HG03571 (cell line): ENCODE measurements around the gene SLC7A6OS.
A peak's percentile ranks its signal among the peaks of the same experiment; 100 is the strongest.

Source experiments
- ATAC-seq: cut with Tn5 transposase; IDR thresholded peaks from one replicate; pipeline ENCODE4 v1.9.1; 2021; ENCODE audit not compliant: unreplicated experiment

The SLC7A6OS gene

DNA sequence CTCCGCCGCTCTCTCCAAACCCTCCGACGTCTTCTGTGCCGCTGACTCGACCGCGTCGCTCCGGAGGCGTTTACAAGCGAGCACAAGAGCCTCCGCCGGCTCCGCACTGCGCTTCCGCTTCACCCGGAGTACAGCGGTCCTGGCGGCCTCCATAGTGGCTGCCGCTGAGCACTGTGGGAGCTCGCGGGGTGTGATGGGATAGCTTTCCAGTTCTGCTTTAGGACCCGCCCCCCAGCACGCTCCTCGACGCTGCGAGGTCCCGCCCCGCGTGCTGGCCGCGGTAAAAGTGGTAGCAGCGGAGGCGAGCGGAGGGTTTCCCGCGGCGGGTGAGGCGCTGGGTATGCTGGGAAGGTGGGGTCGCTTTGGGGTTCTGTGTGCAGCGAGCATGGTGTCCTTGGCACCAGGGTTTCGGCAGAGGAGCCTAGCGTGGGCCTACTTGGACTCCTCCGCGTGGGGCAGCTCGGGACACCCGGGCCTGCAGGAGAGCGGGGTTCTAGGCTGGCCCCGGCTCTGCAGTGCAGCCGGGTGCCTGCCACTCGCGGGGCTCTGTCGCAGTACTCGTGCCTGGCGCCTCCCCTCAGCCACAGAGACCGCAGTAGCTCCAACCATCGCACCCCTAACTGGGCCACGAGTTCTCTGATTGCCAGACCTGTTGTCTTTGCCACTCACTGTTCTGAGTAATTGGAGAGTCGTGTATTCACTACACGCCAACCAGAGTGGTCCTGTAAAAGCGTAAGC is at the start of gene SLC7A6OS, which contains the start of gene PRMT7:
SLC7A6OS (minus strand) TSS at position 173 of the 738 bp plus-strand sequence; CDS start at position 153, 20 bp downstream.
PRMT7 (plus strand) TSS at position 246 of the 738 bp plus-strand sequence. CDS start 4,961 bp downstream, outside the sequence.
- ATAC-seq = peak; percentile 97

DNA sequence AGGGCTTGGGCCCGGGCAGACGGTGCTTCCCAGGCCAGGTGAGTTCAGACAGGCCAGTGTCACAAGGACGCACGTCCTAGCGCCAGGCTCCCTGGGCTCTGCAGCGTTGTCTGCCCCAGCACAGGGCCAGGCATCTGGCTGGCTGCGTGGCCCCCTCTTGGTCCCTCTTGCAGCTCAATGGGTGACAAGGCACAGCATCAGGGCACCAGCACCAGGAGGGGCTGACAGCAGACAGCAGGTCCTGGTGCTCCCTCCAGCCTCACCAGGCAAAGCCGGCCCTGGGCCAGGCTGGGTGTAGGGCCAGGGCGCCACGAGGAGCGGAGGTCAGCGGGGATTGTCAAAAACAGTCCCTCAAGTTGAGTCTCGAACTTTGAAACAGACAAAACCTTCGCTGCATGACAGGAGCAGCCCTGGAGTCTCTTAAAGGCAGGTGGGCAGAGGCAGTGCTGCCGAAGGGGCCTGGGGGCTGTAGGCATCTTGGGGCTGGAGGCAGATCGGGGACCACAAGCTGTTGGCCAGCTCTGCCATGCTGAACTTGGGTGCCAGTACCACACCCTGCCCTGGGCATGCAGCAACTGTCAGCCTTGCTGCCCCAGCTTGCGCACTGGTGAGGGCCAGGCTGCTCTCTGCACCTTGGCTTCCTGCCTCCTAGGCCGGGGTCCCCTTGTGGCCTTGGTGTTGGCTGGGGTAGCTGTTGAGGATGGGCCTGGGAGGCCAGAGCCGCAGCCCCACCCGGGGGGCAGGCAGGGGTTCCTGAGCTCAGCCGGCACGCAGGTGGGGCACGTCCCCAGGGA is 48.8 kb upstream of the SLC7A6OS start:
- no peak for ATAC-seq

DNA sequence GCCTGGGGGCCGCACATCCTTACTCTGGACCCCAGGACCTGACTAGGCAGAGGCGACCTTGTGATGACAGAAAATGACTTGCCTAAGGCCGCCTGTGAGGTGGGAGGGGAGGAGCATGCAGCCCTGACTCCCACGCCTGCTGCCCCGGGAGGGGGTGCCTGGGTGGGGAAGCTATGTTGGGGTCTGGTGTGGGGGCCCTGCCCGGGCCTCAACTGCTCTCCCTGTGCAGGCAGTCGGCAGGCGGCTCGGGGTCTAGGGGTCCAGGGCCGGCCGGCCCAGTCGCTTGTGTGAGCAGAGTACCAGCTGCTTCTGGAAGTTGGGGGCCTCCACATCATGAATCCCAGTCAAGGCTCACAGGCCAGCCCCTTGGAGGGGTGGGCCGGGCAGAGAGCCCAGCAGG is 48.2 kb upstream of the SLC7A6OS start:
- ATAC-seq = no peak

DNA sequence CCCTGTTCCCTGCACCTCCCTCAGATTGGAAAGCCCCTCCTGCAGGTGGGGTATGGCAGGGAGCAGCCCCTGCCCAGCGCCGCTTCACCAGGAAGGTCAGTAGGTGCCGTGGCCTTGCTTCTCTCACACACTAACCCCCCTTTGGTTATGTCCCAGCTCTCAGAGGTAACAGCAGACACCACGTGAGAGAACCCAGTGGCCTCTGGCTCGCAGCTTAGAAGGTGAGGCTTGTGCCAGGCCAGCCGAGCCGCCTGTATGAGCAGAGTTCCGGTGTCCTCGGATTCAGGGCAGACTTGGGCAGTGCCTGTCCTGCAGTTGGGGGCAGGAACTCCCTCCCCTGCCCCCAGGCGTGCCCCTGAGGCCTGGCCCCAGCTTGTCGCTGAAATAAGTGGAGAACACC is 47.2 kb upstream of the SLC7A6OS start:
- no peak for ATAC-seq

DNA sequence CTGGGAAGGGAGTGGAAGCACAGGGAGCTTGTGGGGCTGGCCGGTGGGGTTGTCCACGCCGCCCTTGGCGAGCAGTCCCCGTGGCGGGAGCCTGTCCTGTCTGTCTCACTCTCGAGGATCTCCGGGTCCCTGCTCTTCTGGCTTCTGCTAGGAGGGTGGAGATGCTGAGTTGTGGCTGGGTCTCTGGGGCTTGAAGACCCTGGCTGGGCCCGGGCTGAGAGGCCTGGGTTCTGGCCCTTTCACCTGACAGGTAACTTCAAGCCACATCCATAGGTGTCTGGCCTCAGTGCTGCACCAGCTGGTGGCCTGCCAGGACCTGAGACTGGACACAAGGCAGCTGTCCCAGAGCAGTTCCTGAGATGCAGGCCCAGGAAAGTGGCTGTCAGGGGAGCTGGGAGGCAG is 46.8 kb upstream of the SLC7A6OS start:
- ATAC-seq = no peak

DNA sequence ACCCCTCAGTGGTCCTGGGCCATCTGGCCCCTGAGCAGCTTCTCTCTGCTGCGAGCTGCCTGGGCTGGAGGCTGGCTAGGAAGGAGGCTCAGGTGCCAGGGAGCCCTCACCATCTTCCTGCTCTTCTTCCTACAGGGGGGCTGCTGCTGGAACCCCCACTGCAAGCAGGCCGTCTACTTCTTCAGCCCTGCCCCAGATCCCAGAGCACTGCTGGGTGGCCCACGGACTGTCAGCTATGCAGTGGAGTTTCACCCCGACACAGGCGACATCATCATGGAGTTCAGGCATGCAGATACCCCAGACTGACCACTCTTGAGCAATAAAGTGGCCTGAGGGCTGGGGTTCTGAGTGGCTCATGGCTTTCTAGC is 46.2 kb upstream of the SLC7A6OS start:
- no peak for ATAC-seq

DNA sequence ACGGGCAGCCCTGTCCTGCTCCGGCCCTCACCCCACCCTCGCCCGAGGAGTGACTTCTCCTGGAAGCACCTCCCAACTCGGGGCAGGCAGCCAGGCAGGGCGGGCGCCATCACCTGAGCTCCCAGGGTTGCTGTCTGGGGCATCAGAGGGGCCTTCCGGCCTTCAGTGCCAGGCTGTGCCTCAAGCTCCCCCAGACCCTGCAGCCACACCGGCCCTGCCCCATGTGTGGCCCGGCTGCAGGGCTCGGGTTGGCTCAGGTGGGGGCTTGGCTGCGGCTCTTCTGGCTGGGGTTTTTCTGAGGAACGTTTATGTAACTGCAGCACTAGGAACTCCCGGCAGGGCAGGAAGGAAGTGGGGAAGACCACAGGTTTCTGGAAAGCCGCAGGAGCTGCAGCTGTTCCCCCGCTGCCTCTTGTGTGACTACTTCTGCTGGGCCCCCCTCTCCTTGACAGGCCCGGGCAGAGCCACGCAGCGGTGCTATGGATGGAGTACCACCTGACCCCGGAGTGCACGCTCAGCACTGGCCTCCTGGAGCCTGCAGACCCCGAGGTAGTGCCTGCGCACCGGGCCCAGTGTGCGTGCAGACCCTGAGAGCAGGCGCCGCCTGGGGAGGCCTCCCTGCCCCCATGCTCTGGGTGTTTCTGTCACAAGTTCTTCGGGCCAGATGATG is 45.6 kb upstream of the SLC7A6OS start:
- ATAC-seq = peak; percentile 67

DNA sequence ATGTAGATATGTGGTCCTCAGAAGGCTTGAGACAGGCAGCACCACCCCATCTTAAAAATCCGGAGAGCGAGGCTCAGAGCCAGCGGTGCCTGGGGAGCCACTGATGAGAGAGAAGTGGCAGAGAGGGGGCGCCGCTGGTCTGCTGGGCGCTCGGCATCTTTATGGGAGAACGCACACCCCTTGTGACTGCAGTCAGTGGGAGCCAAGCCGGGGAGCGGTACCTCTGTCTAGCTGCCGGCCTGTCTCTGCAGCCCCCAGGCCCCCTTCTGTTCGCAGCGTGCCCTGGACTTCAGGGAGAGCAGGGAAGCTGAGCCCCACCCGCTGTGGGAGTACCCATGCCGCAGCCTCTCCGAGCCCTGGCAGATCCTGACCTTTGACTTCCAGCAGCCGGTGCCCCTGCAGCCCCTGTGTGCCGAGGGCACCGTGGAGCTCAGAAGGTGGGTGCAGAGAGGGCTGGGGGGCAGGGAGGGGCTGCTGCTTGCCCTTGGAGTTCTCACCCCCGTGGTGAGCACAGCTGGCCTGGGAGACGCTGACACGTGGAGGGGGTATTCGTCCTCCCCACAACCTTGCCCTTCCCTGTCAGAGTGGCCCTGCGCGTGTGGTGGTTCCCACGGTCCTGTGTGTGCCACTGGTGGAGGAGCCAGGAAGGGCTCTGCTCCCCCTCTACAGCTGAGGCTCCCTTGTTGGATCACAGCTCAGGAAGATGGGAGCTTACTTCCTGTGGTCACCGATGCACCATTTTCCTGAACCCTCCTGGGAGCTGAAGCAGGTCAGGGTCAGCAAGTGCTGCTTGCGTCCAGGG is 44.9 kb upstream of the SLC7A6OS start:
- ATAC-seq = no peak

DNA sequence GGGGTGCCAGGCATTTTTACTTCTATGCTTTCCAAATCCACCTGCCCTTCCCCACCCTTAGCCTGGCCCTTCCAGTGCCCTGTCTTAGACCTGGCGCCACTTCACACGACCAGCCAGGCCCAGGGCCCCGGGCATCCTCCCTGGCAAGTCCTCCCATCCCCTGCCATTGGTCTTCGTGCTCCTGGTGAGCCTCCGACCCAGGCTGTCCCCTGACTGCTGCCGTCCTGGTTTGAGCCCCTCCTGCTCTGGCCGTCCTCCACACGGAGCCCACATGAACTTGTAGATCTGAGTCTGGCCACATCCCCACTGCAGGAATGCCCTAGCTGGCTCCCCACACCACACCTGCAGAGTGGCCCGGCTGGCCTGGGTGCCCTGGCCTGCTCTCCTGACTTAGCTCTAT is 44.1 kb upstream of the SLC7A6OS start:
- ATAC-seq = no peak

DNA sequence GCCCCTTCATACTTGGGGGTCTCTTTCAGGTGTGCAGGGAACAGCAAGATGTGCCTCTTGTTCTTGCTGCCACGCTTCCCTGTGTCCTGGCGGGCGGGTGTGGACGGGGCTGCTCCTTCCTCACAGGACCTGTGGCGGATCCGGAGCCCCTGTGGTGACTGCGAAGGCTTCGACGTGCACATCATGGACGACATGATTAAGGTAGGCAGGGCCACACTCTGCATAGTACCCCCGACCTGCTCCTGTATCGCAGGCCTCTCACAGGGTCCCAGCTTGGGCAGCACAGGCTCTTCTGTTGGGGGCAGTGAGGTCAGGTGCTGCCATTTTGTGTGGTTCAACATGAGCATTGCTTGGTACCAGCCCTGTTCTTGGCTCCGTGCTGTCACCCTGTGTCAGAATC is 42.6 kb upstream of the SLC7A6OS start:
- no peak for ATAC-seq

DNA sequence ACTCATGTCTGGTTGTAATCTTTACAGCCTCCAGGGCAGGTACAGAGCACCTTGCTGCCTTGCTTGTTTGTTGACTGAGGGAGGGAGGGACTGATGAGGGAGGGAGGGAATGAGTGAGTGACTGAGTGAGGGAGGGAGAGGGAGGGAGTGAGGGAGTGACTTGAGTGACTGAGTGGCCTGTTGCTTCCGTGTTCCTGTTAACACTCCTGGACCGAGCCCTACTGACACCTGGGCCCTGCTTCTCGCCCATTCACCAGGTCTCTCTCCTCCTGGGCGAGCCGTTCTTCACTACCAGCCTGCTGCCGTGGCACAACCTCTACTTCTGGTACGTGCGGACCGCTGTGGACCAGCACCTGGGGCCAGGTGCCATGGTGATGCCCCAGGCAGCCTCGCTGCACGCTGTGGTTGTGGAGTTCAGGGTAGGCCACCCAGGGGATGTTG is 41.3 kb upstream of the SLC7A6OS start:
- no peak for ATAC-seq

DNA sequence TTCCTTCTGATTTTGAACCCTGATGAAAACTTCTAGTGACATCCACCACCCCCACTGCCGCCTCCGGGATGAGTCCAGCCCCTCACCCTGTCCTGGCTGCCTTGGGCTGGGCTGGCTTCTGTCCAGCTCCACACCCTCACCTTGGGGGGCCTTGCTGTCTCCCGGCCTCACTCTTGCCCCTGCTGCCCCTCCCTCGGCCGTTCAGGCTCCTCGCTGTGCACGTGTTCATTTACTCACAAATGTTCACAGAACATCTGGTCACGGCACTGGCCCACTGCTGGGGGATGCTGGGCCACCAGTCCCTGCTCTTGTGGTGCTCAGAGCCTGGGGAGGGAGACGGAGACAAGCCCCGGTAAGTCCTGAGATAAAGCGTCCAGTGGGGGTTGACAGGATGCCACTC is 40.7 kb upstream of the SLC7A6OS start:
- no peak for ATAC-seq

DNA sequence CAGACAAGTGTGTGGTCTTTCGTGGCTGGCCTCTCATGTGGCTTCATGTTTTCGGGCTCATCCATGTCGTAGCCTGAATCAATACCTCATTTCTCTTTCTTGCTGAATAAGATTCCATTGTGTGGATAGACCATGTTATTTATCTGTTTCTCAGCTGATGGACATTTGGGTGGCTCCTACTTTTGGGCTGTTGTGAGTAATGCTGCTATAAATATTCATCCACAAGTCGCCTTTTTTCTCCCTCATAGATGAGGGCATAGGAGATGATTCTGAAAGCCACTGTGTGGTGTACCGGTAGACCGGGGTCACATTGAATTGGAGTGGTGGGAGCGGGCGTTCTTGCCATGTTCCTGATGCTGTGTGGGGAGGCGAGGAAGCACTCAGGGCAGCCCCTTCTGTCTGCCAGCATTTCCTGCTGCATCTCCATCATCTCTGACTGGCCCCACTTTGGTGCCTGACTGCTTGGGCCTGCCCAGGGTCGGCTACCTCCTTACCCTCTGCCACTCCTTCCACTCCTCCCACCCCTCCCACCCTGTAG is 40.1 kb upstream of the SLC7A6OS start:
- no peak for ATAC-seq

DNA sequence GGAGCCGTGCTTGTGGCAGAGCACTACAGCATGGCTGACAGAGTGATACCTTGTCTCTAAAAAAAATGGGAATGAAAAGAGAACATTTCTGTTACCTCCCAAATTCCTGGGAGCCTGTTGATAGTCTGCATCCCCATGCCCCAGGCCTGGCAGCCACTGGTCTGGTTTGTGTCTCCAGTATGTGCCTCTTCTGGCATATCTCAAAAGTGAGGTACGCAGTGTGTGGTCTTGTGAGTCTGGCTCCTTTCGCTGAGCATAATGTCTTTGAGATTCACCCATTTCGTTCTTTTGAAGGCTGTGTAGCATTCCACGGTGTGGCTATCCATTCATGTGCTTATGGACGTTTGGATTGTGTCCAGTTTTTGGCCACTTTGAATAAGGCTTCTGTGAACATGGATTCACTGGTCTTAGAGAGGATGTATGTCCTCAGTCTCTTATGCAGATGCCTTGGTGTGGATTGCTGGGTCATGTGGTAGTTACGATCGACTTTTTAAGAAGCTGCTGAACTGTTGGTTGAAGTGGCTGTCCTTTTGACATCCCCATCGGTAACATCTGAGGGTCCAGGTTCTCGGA is 39.2 kb upstream of the SLC7A6OS start:
- no peak for ATAC-seq

DNA sequence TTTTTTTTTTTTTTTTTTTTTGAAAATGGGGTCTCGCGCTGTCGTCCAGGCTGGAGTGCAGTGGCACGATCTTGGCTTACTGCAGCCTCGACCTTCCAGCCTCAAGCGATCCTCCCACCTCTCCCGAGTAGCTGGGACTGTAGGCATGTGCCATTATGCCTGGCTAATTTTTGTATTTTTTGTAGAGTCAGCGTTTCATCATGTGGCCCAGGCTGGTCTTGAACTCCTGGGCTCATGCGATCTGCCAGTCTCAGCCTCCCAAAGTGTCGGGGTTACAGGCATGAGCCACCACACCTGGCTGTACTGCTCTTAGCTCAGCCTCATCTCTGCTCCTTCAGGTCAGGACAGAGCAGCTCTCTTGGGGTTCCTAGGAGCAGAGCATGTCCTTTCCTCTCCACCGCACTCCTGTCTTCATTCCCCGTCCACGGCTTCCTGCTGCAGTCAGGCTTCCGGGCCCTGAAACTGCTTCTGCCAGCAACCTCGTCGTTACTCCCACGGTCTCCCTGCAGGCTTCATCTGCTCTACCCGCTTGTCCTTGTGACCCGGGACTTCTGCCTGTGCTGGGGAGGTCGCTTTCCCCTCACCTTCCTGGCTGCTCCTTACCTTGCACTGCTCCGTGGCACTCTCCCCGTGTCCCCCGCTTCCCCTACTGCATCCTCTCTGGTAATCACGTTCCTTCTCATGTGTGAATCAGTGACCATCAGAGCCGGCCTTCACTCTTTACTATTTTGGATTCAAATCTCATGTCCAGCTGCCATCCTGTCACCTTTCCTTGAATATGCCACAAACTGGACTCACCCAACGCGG is 38.1 kb upstream of the SLC7A6OS start:
- ATAC-seq = no peak

DNA sequence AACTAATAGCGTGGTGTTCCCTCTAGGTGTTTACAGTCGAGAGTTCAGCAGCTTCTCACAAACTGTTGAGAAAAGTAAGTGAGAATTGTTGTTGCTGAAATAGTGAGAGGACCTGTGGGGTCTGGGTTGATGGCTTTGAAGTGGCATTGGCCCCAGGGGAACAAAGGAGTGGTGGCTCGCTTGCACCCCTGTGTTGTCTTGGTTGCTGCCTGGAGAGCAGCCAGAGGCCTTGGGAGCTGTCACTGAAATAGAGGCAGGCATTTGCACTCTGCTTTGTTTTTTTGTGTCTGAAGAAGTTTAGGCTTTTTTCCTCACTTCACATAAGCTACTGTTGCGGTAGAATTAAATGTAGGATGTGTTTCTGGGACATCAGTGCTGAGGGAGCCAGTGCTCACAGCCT is 36.9 kb upstream of the SLC7A6OS start:
- ATAC-seq = no peak

DNA sequence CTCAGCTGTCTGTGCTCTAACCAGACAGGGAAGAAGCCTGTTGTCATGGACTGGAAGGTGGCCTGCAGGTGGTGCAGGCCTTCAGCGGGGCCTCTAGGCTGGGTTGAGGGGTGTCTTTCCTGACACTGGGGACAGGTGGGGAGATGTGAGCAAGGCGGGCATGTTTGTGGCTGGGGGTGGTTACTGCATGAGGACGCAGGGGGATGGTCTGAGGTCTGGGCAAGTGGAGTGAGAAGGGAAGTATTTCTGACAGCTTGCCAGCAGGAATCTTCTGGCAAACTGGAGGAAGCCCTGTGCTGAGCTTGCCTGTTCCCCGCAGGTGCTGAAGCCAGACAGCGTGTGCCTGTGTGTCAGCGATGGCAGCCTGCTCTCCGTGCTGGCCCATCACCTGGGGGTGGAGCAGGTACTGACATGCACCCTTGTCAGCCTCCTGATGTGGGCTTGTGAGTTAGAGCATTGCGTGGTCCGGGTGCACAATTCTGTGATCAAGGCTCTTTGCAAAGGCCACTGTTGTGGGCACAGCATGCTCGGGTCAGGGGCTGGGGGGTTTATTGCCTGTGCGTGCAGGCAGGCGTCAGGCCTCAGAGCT is 36.2 kb upstream of the SLC7A6OS start:
- ATAC-seq = no peak

DNA sequence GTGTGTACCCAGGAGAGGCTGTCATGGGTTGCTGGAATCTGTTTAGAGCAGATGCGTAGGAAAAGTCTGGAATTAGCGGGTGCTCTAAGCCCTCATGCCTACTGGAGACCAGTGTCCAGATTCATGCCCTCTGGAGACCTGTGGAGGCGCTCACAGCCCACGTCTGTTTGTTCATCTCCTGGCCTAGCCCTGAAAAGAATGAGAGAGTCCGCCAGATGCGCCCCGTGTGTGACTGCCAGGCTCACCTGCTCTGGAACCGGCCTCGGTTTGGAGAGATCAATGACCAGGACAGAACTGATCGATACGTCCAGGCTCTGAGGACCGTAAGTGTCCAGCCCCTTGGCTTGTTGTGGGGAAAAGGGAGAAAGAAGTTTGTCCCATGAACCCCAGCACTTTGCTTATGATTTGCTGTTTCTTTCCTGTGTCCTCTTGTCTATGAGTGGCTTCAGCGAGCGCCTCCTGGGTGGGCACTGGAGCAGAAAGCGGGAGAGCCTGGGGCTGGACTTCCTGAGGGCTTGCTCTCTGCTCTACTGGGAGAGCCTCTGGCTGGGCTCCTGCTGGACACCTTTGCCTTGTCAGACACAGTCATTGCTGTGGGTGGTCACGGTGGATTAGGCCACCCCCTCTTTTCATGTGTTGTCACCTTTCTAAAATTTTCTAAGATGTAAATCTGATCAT is 35.4 kb upstream of the SLC7A6OS start:
- ATAC-seq = no peak
